RWPE2 (cell line): ENCODE data around the gene PRKAR2A.
A peak's percentile ranks its signal among the peaks of the same experiment; 100 is the strongest.

Experiments
- ATAC-seq: fragments of 200-7000 bp; cut with Tn5 transposase; 3 replicates; pipeline ENCODE4 v1.9.1; 2021; ENCODE audit warnings: low read depth
- DNase-seq: peaks from one replicate; pipeline ENCODE4 v3.0.0-alpha.2; 2020; ENCODE audit warnings: low spot score
- H3K27ac ChIP-seq: fragments of 450-650 bp; 2 replicates; pipeline ENCODE4 v1.5.1; 2017; ENCODE audit warnings: mild to moderate bottlenecking; ENCODE audit not compliant: poor library complexity, severe bottlenecking
- H3K27me3 ChIP-seq: fragments of 250-450 bp; sonication (Bioruptor Pico); 2 replicates; pipeline ENCODE4 v1.5.1; 2021; ENCODE audit warnings: mild to moderate bottlenecking, moderate library complexity; ENCODE audit not compliant: insufficient read depth, poor library complexity, severe bottlenecking
- H3K36me3 ChIP-seq: fragments of 250-450 bp; sonication (Bioruptor Pico); 2 replicates; pipeline ENCODE4 v1.5.1; 2020; ENCODE audit warnings: low read depth, mild to moderate bottlenecking, moderate library complexity
- H3K4me1 ChIP-seq: fragments of 250-450 bp; sonication (Bioruptor Pico); 2 replicates; pipeline ENCODE4 v1.5.1; 2021; ENCODE audit warnings: mild to moderate bottlenecking, moderate library complexity; ENCODE audit not compliant: insufficient read depth, poor library complexity, severe bottlenecking
- H3K4me3 ChIP-seq: fragments of 250-450 bp; sonication (Bioruptor Pico); 2 replicates; pipeline ENCODE4 v1.5.1; 2021; ENCODE audit warnings: mild to moderate bottlenecking, moderate library complexity; ENCODE audit not compliant: severe bottlenecking
- H3K9me3 ChIP-seq: fragments of 250-450 bp; sonication (Bioruptor Pico); 2 replicates; pipeline ENCODE4 v1.5.1; 2021; ENCODE audit warnings: mild to moderate bottlenecking, moderate library complexity; ENCODE audit not compliant: severe bottlenecking
- CTCF ChIP-seq: fragments of 450-650 bp; IDR thresholded peaks from one replicate; pipeline ENCODE4 v1.5.1; 2017; ENCODE audit warnings: mild to moderate bottlenecking, moderate library complexity; ENCODE audit not compliant: poor library complexity, severe bottlenecking

PRKAR2A gene

GRCh38 chr3:48847504-48848423, at the start of gene PRKAR2A:
Gene PRKAR2A, minus strand, starts transcription at chr3:48847874. Its CDS starts 278 bp downstream, at chr3:48847596.
- ATAC-seq (peak; percentile 75), DNase-seq (peak; percentile 78)
- no peaks in the 10 kb centered on the region for H3K9me3 ChIP-seq
- peak within 1 kb of the TSS; percentile 72 for H3K27ac ChIP-seq
- peak within 1 kb of the TSS; percentile 57 for H3K4me3 ChIP-seq
- TF ChIP-seq CTCF, result no peak
- peaks cover 4% of the 10 kb centered on the region for H3K4me1 ChIP-seq
- no peaks in the 10 kb centered on the region for H3K27me3 ChIP-seq
- peaks cover 10% of the 10 kb centered on the region for H3K36me3 ChIP-seq

- ATAC-seq (no peak), DNase-seq (no peak)
- no peak overlapping the region for H3K27ac ChIP-seq
- no peak for TF ChIP-seq CTCF
- no peaks in the 10 kb centered on the region for H3K4me1 ChIP-seq
- H3K27me3 ChIP-seq, result no peaks in the 10 kb centered on the region
- no peaks in the 10 kb centered on the region for H3K36me3 ChIP-seq
- H3K4me3 ChIP-seq, result no peak overlapping the region
- no peaks in the 10 kb centered on the region for H3K9me3 ChIP-seq
These were observed 49.3 kb upstream of the PRKAR2A start for GRCh38 chr3:48896936-48897335.

- no peak overlapping the region for H3K4me3 ChIP-seq
- H3K9me3 ChIP-seq, result no peaks in the 10 kb centered on the region
- no peaks in the 10 kb centered on the region for H3K27me3 ChIP-seq
- no peaks in the 10 kb centered on the region for H3K36me3 ChIP-seq
- no peaks in the 10 kb centered on the region for H3K4me1 ChIP-seq
- no peak for ATAC-seq
- TF ChIP-seq CTCF, result no peak
- no peak for DNase-seq
- H3K27ac ChIP-seq, result no peak overlapping the region
These were observed 46.8 kb upstream of the PRKAR2A start for GRCh38 chr3:48894516-48894915.

GRCh38 chr3:48891606-48892005, 43.9 kb upstream of the PRKAR2A start:
- no peaks in the 10 kb centered on the region for H3K4me1 ChIP-seq
- no peak overlapping the region for H3K27ac ChIP-seq
- H3K4me3 ChIP-seq, result no peak overlapping the region
- no peaks in the 10 kb centered on the region for H3K27me3 ChIP-seq
- DNase-seq (no peak), ATAC-seq (peak; percentile 38; the same call in 2 of the 3 replicates)
- TF ChIP-seq CTCF, result no peak
- no peaks in the 10 kb centered on the region for H3K36me3 ChIP-seq
- no peaks in the 10 kb centered on the region for H3K9me3 ChIP-seq

- DNase-seq (no peak), ATAC-seq (no peak)
- no peaks in the 10 kb centered on the region for H3K4me1 ChIP-seq
- H3K36me3 ChIP-seq, result no peaks in the 10 kb centered on the region
- H3K27ac ChIP-seq, result no peak overlapping the region
- no peak overlapping the region for H3K4me3 ChIP-seq
- no peaks in the 10 kb centered on the region for H3K9me3 ChIP-seq
- no peak for TF ChIP-seq CTCF
- no peaks in the 10 kb centered on the region for H3K27me3 ChIP-seq
These were observed 38.1 kb upstream of the PRKAR2A start for GRCh38 chr3:48885753-48886152.
